ENCODE data around the gene TBC1D32.
"Not testable (repeated sequence)": the region's sequence is repeated elsewhere in the genome, so short reads cannot be mapped to it uniquely, and the experiment has no call there.

Gene TBC1D32

GRCh38 chr6:121334299-121335086 is at the start of gene TBC1D32:
Gene TBC1D32 (minus strand): TSS chr6:121334480. CDS start chr6:121334430, 50 bp downstream.
- peak; percentile 77 for DNase-seq (ENCODE audit: low read depth)

DNA sequence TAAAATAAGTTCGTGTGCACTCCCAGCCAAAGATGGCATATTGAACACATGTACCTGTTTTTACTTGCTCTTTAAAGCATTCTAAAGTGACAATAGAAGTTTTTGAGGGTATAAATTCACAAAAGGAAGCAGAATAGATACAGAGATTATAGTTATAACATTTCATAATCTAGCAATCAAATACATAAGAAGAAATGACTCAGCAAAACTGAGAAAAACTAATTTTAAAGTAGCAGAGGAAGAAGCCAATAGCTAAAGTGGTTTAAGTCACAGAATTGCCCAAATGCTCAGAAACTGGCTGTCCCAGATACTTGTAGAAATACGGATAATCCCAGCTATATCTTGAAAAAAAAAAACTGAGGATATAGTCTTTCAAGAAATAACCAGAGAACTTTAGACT is 49.2 kb upstream of the TBC1D32 start:
- DNase-seq (ENCODE audit: low read depth) = no peak

- DNase-seq (ENCODE audit: low read depth) = no peak
Observed at GRCh38 chr6:121382467-121383121, 48.3 kb upstream of the TBC1D32 start.

DNA sequence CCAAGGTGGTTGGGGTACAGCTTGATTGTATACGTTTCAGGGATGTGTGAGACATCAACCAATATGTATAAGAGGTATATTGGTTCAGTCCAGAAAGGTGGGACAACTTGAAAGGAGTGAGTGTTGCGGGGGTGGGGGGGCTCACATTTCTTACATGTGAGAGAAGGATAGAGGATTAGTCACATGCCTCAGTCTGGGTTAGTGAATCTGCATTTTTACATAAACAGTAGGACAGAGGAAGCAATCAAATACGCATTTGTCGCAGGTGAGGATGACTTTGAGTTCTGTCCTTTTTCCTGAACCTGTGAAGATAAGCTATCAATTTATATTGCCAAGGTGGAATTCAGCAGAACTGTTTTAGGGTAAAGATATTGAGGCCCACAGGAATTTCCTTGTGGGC is 42.1 kb upstream of the TBC1D32 start:
- DNase-seq (ENCODE audit: low read depth) = no peak

- DNase-seq (ENCODE audit: low read depth) = not testable (repeated sequence)
Observed at GRCh38 chr6:121374219-121374618, 39.9 kb upstream of the TBC1D32 start.

DNA sequence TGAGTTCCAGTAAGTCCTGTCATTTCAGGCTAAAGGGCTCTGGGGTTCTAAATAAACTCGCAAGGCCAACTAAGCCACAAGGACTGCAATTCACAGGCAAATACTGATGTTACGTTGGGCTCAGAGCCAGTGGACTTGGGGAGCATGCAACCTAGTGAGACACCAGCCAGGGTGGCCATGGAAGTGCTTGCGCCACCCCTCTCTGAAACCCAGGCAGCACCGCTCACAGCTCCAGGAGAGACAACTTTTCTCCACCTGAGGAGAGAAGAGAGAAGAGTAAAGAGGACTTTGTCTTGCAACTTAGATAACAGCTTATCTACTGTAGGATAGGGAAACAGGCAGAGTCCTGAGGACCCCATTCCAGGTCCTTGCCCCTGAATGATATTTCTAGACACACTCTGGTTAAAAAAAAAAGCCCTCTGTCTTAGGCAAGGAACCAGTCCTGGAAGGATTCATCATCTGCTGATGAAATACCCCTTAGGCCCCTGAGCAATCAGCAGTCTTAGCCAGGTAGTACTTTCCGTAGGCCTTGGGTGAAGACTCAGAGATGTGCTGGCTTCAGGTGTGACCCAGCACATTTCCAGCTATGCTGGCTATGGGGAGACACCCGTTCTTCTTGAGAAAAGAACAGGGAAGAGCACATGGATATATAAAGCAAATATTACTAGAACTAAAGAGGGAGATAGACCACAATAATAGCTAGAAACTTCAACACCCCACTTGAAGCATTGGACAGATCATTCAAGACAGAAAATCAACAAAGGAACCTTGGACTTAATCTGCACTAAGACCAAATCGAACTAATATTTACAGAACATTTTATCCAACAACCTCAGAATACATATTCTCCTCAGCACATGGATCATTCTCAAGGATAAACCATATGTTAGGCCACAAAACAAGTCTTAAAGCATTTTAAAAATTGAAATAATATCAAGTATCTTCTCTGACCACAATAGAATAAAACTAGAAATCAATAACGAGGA is 31.5 kb upstream of the TBC1D32 start:
- no peak for DNase-seq (ENCODE audit: low read depth)

- no peak for DNase-seq (ENCODE audit: low read depth)
Observed at GRCh38 chr6:121356575-121356974, 22.3 kb upstream of the TBC1D32 start.

DNA sequence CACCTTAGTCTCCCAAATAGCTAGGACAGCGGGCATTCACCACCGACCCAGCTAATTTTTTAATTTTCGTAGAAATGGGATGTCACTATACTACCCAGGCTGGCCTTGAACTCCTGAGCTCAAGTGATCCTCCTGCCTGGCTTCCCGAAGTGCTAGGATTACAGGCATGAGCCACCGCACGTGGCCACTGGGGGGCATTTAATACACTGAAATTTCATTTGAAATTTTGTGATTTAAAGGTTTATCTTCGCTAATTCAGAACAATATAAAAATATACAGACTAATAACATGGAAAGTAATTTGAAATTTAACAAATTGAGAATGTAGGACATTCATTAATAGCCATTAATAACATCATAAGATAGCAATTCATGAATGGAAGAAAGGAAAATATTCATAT is 20.5 kb upstream of the TBC1D32 start:
- no peak for DNase-seq (ENCODE audit: low read depth)

DNA sequence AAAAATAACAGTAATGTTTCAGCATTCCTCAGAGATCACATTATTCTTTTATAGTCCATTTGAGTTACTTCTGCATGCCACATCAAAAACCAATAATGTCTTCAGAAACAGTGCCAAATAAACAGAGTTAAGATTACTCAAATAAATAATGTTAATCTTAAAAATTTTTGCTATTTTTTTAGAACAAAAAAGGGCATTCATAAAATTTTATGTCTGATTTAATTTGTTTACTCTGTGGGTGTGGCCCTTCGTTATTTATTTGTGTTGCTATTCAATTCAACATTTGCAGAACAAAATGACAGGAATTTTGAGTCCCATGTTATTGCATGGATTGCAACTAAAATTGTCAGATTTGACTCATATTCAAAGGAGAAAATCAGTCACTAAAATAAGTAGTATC is 18.7 kb upstream of the TBC1D32 start:
- DNase-seq (ENCODE audit: low read depth) = no peak

- DNase-seq (ENCODE audit: low read depth) = no peak
Observed at GRCh38 chr6:121351916-121352315, 17.6 kb upstream of the TBC1D32 start.

GRCh38 chr6:121349596-121349995 is 15.3 kb upstream of the TBC1D32 start:
- DNase-seq (ENCODE audit: low read depth) = no peak

- no peak for DNase-seq (ENCODE audit: low read depth)
Observed at GRCh38 chr6:121347484-121347883, 13.2 kb upstream of the TBC1D32 start.

- no peak for DNase-seq (ENCODE audit: low read depth)
Observed at GRCh38 chr6:121344539-121344938, 10.3 kb upstream of the TBC1D32 start.

DNA sequence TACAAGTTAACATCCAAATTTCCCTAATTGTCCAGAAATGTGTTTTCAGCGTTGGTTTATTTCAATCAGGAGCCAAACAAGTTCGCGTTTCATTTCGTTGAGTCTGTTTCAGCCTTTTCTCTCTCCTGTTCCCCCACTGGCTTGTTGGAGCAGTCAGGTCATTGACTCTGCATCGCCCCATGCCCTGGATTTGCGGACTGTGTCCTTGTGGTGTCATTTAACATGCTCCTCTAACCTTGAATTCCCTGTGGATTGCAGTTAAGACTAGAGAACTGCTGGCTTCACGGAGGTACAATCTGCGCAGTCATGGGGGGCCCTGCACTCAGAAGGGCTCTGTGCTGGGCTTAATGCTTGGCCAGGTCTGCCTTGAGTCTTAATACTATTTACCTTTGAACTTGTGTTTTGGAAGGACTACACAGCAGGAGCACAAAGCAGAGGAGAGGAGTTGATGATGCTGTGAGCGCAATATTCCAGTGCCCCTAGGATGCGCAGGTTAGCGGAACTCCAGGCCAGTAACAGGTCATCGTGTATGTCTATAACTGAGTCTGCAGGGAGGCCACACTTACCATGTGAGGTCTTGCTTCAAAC is 5.5 kb upstream of the TBC1D32 start:
- no peak for DNase-seq (ENCODE audit: low read depth)

GRCh38 chr6:121338956-121339355 is 4.7 kb upstream of the TBC1D32 start:
- DNase-seq (ENCODE audit: low read depth) = no peak

DNA sequence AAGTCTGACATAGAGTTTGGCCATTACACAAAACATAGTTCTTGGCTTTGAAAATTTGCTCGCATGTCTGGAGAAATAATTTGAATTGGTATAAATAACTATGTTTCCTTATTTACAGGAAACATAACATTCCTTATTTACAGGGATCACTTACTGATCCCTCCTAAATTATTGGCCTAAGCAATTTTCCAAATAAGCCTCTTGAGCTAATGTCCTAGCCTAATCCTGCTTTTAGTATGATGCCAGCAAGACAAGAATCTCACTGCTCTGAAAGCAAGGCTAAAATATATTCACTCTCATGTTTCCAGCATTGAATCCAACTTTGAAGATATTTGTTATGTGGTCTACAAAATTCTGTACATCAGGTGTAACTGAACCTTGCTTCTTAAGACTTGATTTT is 4.1 kb upstream of the TBC1D32 start:
- DNase-seq (ENCODE audit: low read depth) = no peak

DNA sequence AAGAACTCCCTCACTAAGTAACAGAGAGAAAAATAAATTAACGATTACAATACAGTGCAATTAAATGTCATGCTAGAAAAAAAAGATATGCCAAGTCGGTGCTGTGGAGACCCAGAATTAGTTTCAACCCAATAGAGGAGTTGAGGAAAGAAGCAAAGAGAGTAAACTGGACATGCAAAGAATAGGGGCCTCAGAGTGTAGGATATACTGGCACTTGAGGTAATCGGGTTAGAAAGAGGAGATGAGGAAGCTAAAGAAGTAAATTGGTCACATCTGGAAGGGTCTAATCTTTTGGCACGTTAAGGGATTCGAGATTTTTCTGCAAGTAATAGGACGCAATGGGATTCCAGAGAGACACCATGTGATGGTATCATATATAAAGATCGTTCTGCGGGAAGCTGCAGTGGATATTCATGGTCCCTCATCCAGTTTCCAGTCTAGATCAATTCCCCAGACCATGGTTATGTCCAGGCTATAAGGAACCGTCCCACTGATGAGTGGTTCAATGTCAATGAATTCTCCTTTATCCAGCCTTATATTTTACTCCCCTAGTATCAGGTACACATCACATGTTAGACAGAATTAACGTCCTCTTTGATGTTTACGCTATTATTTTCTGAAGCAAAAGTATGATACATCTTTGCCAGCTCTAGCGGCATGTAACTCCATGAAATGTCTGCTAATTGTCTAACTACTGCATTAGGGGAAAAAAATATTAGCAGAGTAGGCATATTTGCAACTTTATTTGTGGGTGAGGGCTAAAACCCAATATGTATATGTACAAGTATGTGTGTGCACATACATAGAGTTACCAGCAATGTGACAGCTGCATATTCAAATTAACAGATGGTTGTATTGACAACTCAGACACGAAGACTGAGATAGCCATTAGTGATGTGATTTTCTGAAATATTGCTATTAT is 1.1 kb upstream of the TBC1D32 start:
- no peak for DNase-seq (ENCODE audit: low read depth)

DNA sequence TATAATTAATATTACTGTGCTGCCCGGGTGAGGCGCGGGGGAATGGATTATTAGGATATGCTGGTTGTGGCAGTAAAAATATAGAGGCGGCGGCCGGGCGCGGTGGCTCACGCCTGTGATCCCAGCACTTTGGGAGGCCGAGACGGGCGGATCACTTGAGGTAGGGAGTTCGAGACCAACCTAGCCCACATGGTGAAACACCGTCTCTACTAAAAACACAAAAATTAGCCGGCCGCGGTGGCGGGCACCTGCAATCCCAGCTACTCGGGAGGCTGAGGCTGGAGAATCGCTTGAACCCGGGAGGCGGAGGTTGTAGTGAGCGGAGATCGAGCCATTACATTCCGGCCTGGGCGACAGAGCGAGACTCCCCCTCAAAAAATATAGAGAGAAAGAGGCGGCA is 586 bp downstream of the TBC1D32 start:
- DNase-seq (ENCODE audit: low read depth) = not testable (repeated sequence)

DNA sequence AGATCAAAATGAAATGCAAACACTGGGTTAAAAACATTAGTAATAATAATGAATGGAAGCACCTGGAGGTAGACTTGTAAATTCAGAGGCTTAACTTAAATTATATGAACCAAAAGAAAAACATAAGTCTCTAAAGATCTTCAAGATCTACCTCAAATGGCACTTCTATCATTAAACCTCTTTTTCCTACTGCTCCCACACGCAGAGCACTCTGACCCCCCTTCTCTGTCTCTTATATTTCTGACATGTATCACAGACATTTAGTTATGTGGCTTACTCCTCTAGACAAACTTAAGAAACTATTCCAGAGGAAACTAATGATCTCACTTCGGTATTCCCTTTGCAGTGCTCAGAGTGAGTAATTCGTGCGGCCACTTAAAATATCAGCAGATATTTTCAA is 1.1 kb downstream of the TBC1D32 start:
- DNase-seq (ENCODE audit: low read depth) = no peak

DNA sequence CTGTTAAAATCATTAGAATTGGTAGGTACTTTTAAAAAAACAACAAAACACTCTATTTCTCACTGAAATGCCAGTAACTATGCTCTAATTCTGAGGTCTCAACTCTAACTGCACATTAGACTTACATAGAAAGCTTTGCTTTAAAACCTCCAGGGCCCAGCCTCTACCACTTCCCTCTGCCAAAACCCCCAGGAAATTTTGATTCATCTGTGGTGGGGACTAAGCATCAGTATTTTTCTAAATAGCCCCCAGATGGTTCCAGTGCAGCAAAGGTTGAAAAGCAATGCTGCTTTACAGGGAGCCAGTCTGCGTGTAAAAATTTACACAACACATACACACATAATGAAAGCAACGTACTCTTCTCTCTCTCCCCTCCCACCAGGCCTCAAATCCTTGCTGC is 3.8 kb downstream of the TBC1D32 start:
- no peak for DNase-seq (ENCODE audit: low read depth)

- no peak for DNase-seq (ENCODE audit: low read depth)
Observed at GRCh38 chr6:121321282-121321681, 13.0 kb downstream of the TBC1D32 start.
